Loucy (cell line): ENCODE results near the gene BMF.

Source experiments
- EZH2phosphoT487 ChIP-seq: fragments of 200-600 bp; IDR thresholded peaks from 2 replicates; pipeline ENCODE4 v1.6.1; 2018; ENCODE audit warnings: antibody characterized with exemption, mild to moderate bottlenecking, moderate library complexity, borderline replicate concordance
- TF ChIP-seq, protein P1 (sequence below): fragments of 200-600 bp; sonication (generic); conservative IDR thresholded peaks from 2 replicates; pipeline ENCODE4 v1.5.1; 2014; ENCODE audit warnings: mild to moderate bottlenecking, antibody characterized with exemption, low read length

DNA sequence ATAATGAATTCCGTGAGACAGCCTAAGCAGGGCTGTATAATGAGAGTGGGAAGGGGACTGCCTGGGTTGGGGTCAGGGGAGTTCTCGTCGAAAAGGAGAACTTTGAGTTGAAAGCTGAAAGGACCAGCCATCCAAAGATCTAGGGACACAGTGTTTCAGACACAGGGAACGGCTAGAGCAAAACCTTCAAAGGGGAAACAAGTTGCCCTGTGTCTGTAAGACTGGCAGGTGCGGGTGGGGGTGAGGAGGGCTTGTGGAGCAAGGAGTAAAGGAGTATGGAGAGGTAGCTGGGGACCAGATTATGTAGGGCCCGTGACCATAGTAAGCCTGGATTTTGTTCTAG, 68.4 kb downstream of the BMF start:
- TF ChIP-seq, protein P1, sequence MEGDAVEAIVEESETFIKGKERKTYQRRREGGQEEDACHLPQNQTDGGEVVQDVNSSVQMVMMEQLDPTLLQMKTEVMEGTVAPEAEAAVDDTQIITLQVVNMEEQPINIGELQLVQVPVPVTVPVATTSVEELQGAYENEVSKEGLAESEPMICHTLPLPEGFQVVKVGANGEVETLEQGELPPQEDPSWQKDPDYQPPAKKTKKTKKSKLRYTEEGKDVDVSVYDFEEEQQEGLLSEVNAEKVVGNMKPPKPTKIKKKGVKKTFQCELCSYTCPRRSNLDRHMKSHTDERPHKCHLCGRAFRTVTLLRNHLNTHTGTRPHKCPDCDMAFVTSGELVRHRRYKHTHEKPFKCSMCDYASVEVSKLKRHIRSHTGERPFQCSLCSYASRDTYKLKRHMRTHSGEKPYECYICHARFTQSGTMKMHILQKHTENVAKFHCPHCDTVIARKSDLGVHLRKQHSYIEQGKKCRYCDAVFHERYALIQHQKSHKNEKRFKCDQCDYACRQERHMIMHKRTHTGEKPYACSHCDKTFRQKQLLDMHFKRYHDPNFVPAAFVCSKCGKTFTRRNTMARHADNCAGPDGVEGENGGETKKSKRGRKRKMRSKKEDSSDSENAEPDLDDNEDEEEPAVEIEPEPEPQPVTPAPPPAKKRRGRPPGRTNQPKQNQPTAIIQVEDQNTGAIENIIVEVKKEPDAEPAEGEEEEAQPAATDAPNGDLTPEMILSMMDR = no peak
- TF ChIP-seq EZH2phosphoT487 = no peak
